GM11168 (cell line): ENCODE data around the gene GNAS-AS1.

Source experiments
- in situ Hi-C: fragments of 300-500 bp; cut with MboI; formaldehyde crosslinking; loops from one replicate; pipeline ENCODE4 v1.12.0; 2022; ENCODE audit warnings: low sequenced_read_pairs; ENCODE audit not compliant: unreplicated experiment

Gene GNAS-AS1

DNA sequence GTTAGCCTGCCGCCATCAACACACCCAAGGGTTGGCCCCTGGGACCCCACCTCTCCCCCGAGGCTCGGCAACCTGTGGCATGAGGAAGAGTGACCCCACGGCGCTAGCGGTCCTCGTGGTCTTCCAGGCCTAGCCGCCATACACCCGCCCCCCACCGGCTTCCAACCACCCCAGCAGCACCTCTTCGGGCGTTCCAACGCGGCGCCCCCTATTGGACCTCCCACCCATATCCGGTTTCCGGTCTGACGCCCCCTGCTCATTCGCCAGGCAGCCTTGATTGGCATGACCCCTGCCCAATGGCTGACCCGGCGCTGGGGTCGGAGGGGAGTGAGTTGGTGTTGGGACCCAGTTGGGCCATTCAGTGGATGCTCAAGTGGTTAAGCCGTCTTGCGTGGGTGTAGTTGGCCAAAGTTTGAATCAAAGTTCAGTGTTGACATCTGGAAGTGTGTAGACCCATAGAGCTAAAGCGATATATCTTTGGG, at the start of gene GNAS-AS1:
Gene GNAS-AS1 (minus strand): TSS at position 210 of the 482 bp plus-strand sequence.
- in situ Hi-C loops, result loop anchor here (25.0 kb wide), 2 partner anchors 613 to 637 kb away; partner anchors contain the start of gene ANKRD60

- in situ Hi-C loops, result no loop called here
Observed at GRCh38 chr20:58900397-58900796, 49.7 kb upstream of the GNAS-AS1 start.

- in situ Hi-C loops, result no loop called here
Observed at GRCh38 chr20:58899512-58899911, 48.8 kb upstream of the GNAS-AS1 start.

DNA sequence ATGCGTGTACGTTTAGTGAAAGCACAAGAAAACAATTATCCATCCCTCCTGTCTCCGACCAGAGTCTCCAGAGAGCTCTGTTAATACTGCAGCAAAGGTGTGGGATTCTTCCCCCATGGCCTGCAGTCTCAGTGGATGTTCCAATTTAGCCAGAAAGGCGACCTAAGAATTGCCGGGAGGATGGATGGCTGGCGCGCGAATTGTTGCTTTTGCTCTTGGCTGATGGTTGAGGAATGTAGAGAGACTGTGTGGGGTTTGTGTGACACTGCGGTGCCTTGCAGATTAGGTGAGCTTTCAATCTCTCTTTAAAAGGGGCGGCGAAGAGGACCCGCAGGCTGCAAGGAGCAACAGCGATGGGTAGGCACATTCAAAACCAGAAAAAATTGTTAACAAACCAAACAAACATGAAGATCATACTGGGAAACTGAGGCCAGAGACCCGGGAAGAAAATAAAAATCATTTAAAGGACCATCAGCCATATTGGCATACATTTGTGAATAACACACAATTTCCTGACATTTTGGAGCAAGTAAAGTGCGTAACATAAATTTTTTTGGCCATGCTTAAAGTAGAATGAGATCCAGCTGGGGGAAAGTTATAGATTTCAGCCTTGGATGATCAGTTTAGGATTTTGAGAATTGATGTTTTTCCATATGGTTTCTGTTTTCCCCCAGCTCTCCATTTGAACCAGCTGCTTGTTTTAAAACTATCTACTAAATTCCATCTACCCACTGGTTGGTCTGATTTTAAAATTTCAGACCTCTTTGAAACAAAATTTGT, 48.1 kb upstream of the GNAS-AS1 start:
- in situ Hi-C loops, result no loop called here

- in situ Hi-C loops, result no loop called here
Observed at GRCh38 chr20:58897488-58897887, 46.8 kb upstream of the GNAS-AS1 start.

DNA sequence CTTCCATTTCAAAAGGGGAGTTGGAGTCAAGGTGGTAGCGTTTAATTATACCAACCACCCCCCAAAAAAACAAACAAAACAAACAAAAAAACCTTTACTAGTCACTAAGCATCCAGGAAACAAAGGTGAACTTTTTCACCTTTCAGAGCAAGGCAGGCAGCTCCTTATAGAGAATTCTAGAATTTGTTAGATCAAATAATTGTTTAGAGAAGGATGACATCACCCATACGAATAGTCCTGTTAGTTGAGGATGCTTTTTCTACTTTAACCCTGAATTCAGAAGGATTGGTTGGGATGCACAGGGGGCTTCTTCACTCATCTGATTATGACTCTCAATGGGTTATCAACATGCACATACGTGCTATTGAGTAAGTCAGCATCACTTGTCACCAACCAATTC, 46.1 kb upstream of the GNAS-AS1 start:
- in situ Hi-C loops, result no loop called here

- in situ Hi-C loops, result no loop called here
Observed at GRCh38 chr20:58895448-58896180, 44.9 kb upstream of the GNAS-AS1 start.

GRCh38 chr20:58894652-58895447, 44.1 kb upstream of the GNAS-AS1 start:
- in situ Hi-C loops, result no loop called here

- in situ Hi-C loops, result no loop called here
Observed at GRCh38 chr20:58893355-58894120, 42.8 kb upstream of the GNAS-AS1 start.

GRCh38 chr20:58892932-58893224, 42.2 kb upstream of the GNAS-AS1 start:
- in situ Hi-C loops, result no loop called here

GRCh38 chr20:58892141-58892931, 41.6 kb upstream of the GNAS-AS1 start:
- in situ Hi-C loops, result no loop called here

DNA sequence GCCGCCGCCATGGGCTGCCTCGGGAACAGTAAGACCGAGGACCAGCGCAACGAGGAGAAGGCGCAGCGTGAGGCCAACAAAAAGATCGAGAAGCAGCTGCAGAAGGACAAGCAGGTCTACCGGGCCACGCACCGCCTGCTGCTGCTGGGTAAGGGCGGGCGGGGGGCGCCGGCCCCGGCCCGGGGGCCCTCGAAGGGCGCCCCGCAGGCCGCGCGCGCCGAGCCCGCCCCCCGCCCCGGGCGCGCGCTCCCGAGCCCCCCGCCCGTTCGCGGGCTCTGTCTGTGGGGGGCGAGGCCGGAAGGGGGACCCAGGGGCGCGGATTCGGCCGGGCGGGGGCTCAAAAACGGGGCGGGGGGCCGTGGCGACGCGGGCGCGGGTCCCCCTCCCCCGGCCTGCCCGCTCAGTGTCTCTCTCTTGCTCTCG, 41.0 kb upstream of the GNAS-AS1 start:
- in situ Hi-C loops, result no loop called here

DNA sequence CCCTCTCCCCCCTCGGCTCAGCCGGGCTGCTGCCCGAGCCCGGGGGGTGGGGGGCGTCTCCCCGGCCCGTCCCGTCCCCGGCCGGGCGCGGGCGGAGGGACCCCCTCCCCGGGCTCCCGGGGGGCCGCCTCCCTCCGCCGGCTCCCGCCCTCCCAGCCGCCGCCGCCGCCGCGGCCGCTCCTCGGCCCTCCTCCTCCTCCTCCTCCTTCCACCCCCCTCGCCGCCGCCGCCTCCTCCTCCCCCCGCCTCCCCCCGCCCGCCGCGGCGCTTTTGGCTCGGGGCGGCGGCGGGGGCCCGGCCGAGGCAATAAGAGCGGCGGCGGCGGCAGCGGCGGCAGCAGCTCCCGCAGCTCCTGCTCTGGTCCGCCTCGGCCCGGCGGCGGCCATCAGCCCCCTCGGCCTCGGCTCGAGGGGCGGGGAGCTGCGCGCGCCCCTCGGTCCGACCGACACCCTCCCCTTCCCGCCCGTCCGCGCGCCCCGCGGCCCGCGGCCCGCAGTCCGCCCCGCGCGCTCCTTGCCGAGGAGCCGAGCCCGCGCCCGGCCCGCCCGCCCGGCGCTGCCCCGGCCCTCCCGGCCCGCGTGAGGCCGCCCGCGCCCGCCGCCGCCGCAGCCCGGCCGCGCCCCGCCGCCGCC, 40.5 kb upstream of the GNAS-AS1 start:
- in situ Hi-C loops, result no loop called here

DNA sequence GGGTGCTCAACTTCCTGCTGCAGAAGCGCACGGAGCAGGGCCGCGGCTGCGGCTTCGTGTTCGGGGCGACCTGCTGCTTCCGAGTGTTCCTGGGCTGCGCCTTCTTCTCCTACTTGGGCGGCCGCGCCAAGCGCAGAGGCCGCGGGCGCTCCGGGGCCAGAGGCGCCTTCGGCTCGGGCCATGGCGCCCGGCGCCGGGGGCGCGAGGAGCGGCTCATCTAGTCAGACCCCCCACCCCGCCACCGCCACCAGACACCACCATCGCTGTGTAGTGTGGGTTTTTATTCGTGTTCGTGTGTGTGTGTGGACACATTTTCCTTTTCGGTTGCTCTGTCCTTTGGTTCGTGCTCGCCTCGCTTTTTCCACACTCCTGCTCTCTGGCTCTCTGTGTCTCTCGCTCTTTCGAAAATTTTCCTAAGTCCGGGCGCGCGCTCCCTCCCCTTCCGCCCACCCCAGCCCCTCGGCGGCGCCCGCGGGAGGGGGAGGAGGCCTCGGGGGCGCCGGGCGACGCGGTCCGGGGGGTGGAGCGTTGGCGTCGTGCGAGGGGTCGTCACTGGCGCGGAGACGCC, 39.9 kb upstream of the GNAS-AS1 start:
- in situ Hi-C loops, result no loop called here

DNA sequence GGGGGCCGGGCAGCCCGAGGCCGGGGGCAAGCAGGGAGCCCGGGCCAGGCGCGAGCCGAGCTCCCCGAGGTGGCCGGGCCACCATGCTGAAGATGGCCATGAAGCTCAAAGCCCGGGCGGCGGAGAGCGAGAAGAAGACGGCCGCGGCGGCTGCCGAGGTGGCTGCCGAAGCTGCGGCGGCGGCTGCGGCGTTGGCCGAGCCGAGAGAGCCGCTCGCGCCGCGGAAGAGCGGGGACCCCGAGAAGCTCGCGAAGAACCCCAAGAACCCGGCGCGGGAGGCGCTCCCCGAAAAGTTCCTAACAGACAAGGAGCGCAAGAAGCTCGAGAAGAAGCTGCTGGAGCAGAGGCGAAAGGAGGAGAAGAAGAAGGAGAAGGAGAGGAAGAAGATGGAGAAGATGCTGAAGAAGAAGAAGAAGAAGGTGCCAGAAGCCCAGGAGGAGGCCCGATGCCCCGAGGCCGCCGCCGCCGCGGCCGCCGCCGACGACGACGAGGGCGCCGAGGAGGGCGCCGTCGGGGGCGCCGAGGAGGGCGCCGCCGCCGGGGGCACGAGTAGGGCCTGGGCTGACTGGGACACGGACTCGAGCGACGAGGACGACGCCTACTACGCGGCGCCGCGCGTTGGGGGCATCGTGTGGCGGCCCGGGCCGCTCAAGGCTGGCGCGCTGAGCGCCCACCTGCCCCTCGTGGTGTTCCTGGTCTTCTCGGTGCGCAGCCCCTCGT, 39.3 kb upstream of the GNAS-AS1 start:
- in situ Hi-C loops, result no loop called here

DNA sequence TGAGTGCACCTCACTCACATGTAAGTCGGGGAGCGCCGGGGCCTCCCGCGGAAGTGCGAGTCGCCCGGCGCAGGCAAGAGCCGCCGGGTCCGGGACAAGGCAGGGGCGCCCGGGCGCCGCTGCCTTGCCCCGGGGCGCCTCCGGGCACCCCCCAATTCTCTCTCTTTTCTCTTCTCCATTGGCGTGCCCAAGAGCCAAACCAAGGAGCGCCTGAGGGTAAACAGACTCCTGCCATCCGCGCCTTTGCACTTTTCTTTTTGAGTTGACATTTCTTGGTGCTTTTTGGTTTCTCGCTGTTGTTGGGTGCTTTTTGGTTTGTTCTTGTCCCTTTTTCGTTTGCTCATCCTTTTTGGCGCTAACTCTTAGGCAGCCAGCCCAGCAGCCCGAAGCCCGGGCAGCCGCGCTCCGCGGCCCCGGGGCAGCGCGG, 38.6 kb upstream of the GNAS-AS1 start:
- in situ Hi-C loops, result no loop called here

GRCh38 chr20:58888521-58889333, 38.0 kb upstream of the GNAS-AS1 start:
- in situ Hi-C loops, result no loop called here
